ENCODE results near the gene LMNB1. TPM values are rescaled to one million over a fixed set of nuclear protein-coding genes. Genes with fewer than 3 reads are reported as not detected.
"Not testable (repeated sequence)": the region's sequence is repeated elsewhere in the genome, so short reads cannot be mapped to it uniquely, and the experiment has no call there.

The LMNB1 gene
- total RNA-seq, 2 experiments from 2014 or later, result 173 to 280 TPM

- no peak overlapping the region for H3K4me3 ChIP-seq (ENCODE audit: low read depth, low read length, poor library complexity, severe bottlenecking)
- H3K4me2 ChIP-seq (ENCODE audit: low read length), result no peak overlapping the region
- no TSS peak for BruUV-seq (replicated peaks)
- DNase-seq (ENCODE audit: low spot score), result no peak
- H3K36me3 ChIP-seq (ENCODE audit: insufficient read depth, low read length), result no peaks in the 10 kb centered on the region
- no peaks in the 10 kb centered on the region for H3K4me1 ChIP-seq (ENCODE audit: insufficient read depth, low read length, poor library complexity, severe bottlenecking)
- H3K9me2 ChIP-seq (ENCODE audit: insufficient read depth, low read length), result no peaks in the 10 kb centered on the region
- H3K9me3 ChIP-seq (ENCODE audit: low read length), result no peaks in the 10 kb centered on the region
- TF ChIP-seq CTCF (conservative IDR thresholded peaks at IDR 0.05; ENCODE audit: low read length), result no peak
- TF ChIP-seq EZH2phosphoT487 (IDR thresholded peaks at IDR 0.05; ENCODE audit: borderline replicate concordance, low read depth, low read length), result no peak
- H3K79me2 ChIP-seq (ENCODE audit: insufficient read depth, low read depth, low read length), result no peaks in the 10 kb centered on the region
- CTCF ChIA-PET (ENCODE audit: unreplicated experiment), result no interaction called here
- POLR2A ChIA-PET, result interaction anchor here (0.6 to 0.7 kb wide), 2 partner anchors 40 to 48 kb away, joined by 3 read pairs; no protein-coding TSS in a partner anchor
- no peak overlapping the region for H2AFZ ChIP-seq (ENCODE audit: low read length)
- intact Hi-C loops (cut with micrococcal nuclease; ENCODE audit: unreplicated experiment), result no loop called here
- no peaks in the 10 kb centered on the region for H4K20me1 ChIP-seq (ENCODE audit: insufficient read depth, low read length)
- H3K27ac ChIP-seq (ENCODE audit: low read depth, low read length, poor library complexity, severe bottlenecking), result no peak overlapping the region
Observed at GRCh38 chr5:126769703-126770102, 7.2 kb upstream of the LMNB1 start.

- BruUV-seq (replicated peaks); H2AFZ ChIP-seq (ENCODE audit: low read length); DNase-seq (ENCODE audit: low spot score); H3K4me1 ChIP-seq (ENCODE audit: insufficient read depth, low read length, poor library complexity, severe bottlenecking); H3K27ac ChIP-seq (ENCODE audit: low read depth, low read length, poor library complexity, severe bottlenecking); H3K36me3 ChIP-seq (ENCODE audit: insufficient read depth, low read length); intact Hi-C loops (cut with micrococcal nuclease; ENCODE audit: unreplicated experiment); H3K4me3 ChIP-seq (ENCODE audit: low read depth, low read length, poor library complexity, severe bottlenecking); H4K20me1 ChIP-seq (ENCODE audit: insufficient read depth, low read length); H3K9me2 ChIP-seq (ENCODE audit: insufficient read depth, low read length); H3K4me2 ChIP-seq (ENCODE audit: low read length); CTCF ChIA-PET (ENCODE audit: unreplicated experiment); H3K9me3 ChIP-seq (ENCODE audit: low read length): not testable (repeated sequence)
- H3K79me2 ChIP-seq (ENCODE audit: insufficient read depth, low read depth, low read length), result peaks cover 12% of the 10 kb centered on the region
- POLR2A ChIA-PET, result interaction anchor here (0.6 to 1.1 kb wide), 4 partner anchors 9 to 58 kb away, joined by 3 to 5 read pairs (median 3); no protein-coding TSS in a partner anchor
Observed at GRCh38 chr5:126773536-126773935, 3.4 kb upstream of the LMNB1 start.

DNA sequence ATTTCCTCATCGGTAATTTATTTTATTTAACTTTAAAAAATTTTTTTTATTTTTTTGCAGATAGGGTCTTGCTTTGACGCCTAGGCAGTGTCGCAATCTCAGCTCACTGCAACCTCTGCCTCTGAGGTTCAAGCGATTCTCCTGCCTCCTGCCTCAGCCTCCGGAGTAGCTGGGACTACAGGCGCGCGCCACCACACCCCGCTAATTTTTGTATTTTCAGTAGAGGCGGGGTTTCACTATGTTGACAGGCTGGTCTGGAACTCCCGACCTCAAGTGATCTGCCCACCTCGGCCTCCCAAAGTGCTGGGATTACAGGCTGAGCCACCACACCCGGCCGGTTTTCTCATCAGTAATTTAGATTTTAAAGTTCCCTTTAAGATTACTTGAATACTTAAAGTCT lies 2.3 kb upstream of the LMNB1 start:
- POLR2A ChIA-PET, result interaction anchor here (0.6 to 0.8 kb wide), 3 partner anchors 20 to 251 kb away, joined by 3 to 4 read pairs (median 3); no protein-coding TSS in a partner anchor
- H3K4me1 ChIP-seq (ENCODE audit: insufficient read depth, low read length, poor library complexity, severe bottlenecking), result not testable (repeated sequence)

More for the DNA sequence above, 2.3 kb upstream of the LMNB1 start:
- H3K9me3 ChIP-seq (ENCODE audit: low read length); H2AFZ ChIP-seq (ENCODE audit: low read length); H3K9me2 ChIP-seq (ENCODE audit: insufficient read depth, low read length); DNase-seq (ENCODE audit: low spot score); CTCF ChIA-PET (ENCODE audit: unreplicated experiment); H3K4me2 ChIP-seq (ENCODE audit: low read length); BruUV-seq (replicated peaks); H3K27ac ChIP-seq (ENCODE audit: low read depth, low read length, poor library complexity, severe bottlenecking); intact Hi-C loops (cut with micrococcal nuclease; ENCODE audit: unreplicated experiment); H3K4me3 ChIP-seq (ENCODE audit: low read depth, low read length, poor library complexity, severe bottlenecking): not testable (repeated sequence)
- H3K79me2 ChIP-seq (ENCODE audit: insufficient read depth, low read depth, low read length), result peaks cover 22% of the 10 kb centered on the region
- peaks cover 11% of the 10 kb centered on the region; the same call in 1 of the 2 replicates for H4K20me1 ChIP-seq (ENCODE audit: insufficient read depth, low read length)
- H3K36me3 ChIP-seq (ENCODE audit: insufficient read depth, low read length), result peaks cover 20% of the 10 kb centered on the region
